Upper lobe of right lung (tissue), 1 donor: ENCODE results near the gene GNAO1. TPM values are rescaled to one million over a fixed set of nuclear protein-coding genes. Genes with fewer than 3 reads are reported as not detected.

Experiments used
- ATAC-seq: fragments of 200-7000 bp; cut with Tn5 transposase; one replicate; pipeline ENCODE4 v1.9.1; 2020; ENCODE audit warnings: mild to moderate bottlenecking, moderate library complexity
- DNase-seq: peaks from one replicate; pipeline ENCODE4 v3.0.0-alpha.2; 2020
- H3K27ac ChIP-seq: fragments of 200-600 bp; one replicate; pipeline ENCODE4 v1.8.0; 2022
- H3K27me3 ChIP-seq: fragments of 200-600 bp; one replicate; pipeline ENCODE4 v1.8.0; 2022; ENCODE audit warnings: mild to moderate bottlenecking
- H3K36me3 ChIP-seq: fragments of 200-600 bp; one replicate; pipeline ENCODE4 v1.8.0; 2022
- H3K4me1 ChIP-seq: fragments of 200-600 bp; one replicate; pipeline ENCODE4 v1.8.0; 2022
- H3K4me3 ChIP-seq: fragments of 200-600 bp; one replicate; pipeline ENCODE4 v1.8.0; 2022; ENCODE audit warnings: mild to moderate bottlenecking
- H3K9me3 ChIP-seq: fragments of 200-600 bp; one replicate; pipeline ENCODE4 v1.8.0; 2022
- CTCF ChIP-seq: fragments of 200-600 bp; IDR thresholded peaks from one replicate; pipeline ENCODE4 v1.8.0; 2022; ENCODE audit warnings: antibody characterized with exemption
- intact Hi-C: fragments of 100-400 bp; cut with DNase I; formaldehyde crosslinking; loops from one replicate; pipeline ENCODE4 v1.11.0; 2022
- total RNA-seq: library from RNA; stranded (reverse); fragmentation: NEBNext Ultra II Directional; extraction: Animal tissue kit (Norgen Biotek cat#: 25700); gene quantifications from one replicate; pipeline ENCODE4 v1.2.1, GENCODE V29; 2021
- donor health status: DM: no; HTN: yes; CAD: no; lungs with severe emphysema.

GNAO1 gene
- total RNA-seq, 1 donor from 2014 or later, result 1.8 TPM

GRCh38 chr16:56362706-56363105 lies 171.4 kb downstream of the GNAO1 start:
- Histone ChIP-seq H3K27me3 (no peaks in the 10 kb centered on the region), H3K9me3 (no peaks in the 10 kb centered on the region), H3K4me1 (no peaks in the 10 kb centered on the region), H3K4me3 (no peak overlapping the region), H3K27ac (no peak overlapping the region), H3K36me3 (peaks cover 62% of the 10 kb centered on the region)
- DNase-seq, result no peak
- intact Hi-C loops, result no loop called here
- TF ChIP-seq CTCF, result no peak
- ATAC-seq, result no peak

GRCh38 chr16:56363181-56363716 lies 172.0 kb downstream of the GNAO1 start:
- Histone ChIP-seq H3K9me3 (no peaks in the 10 kb centered on the region), H3K4me1 (no peaks in the 10 kb centered on the region), H3K4me3 (no peak overlapping the region), H3K27me3 (no peaks in the 10 kb centered on the region), H3K27ac (no peak overlapping the region), H3K36me3 (peaks cover 67% of the 10 kb centered on the region)
- ATAC-seq (no peak), DNase-seq (no peak)
- no peak for TF ChIP-seq CTCF
- intact Hi-C loops, result no loop called here

- intact Hi-C loops, result no loop called here
- Histone ChIP-seq H3K9me3 (no peaks in the 10 kb centered on the region), H3K27ac (no peak overlapping the region), H3K27me3 (no peaks in the 10 kb centered on the region), H3K36me3 (peaks cover 74% of the 10 kb centered on the region), H3K4me1 (no peaks in the 10 kb centered on the region), H3K4me3 (no peak overlapping the region)
- DNase-seq, result peak; percentile 60
- ATAC-seq, result no peak
- no peak for TF ChIP-seq CTCF
Observed at GRCh38 chr16:56363781-56364565, 172.7 kb downstream of the GNAO1 start.

- Histone ChIP-seq H3K36me3 (peaks cover 77% of the 10 kb centered on the region), H3K27ac (no peak overlapping the region)
- intact Hi-C loops, result no loop called here
Observed at GRCh38 chr16:56364865-56365264, 173.6 kb downstream of the GNAO1 start.

GRCh38 chr16:56365552-56365951 lies 174.3 kb downstream of the GNAO1 start:
- DNase-seq (no peak), ATAC-seq (no peak)
- Histone ChIP-seq H3K4me3 (no peak overlapping the region), H3K27me3 (no peaks in the 10 kb centered on the region), H3K27ac (no peak overlapping the region), H3K9me3 (no peaks in the 10 kb centered on the region), H3K4me1 (peaks cover 3% of the 10 kb centered on the region), H3K36me3 (peaks cover 77% of the 10 kb centered on the region)
- intact Hi-C loops, result no loop called here
- TF ChIP-seq CTCF, result no peak

More at GRCh38 chr16:56364865-56365264, 173.6 kb downstream of the GNAO1 start:
- Histone ChIP-seq H3K4me3 (no peak overlapping the region), H3K27me3 (no peaks in the 10 kb centered on the region), H3K4me1 (no peaks in the 10 kb centered on the region), H3K9me3 (no peaks in the 10 kb centered on the region)
- ATAC-seq, result no peak
- DNase-seq, result no peak
- no peak for TF ChIP-seq CTCF
